Limb (tissue), 2 donors: ENCODE results near the gene SLC30A7.
"Not testable (repeated sequence)": the region's sequence is repeated elsewhere in the genome, so short reads cannot be mapped to it uniquely, and the experiment has no call there.

ENCODE experiments used
- DNase-seq, 2 donors: peaks; one replicate each; pipeline ENCODE4 v3.0.0-alpha.2; 2016; ENCODE audit errors: extremely low spot score in 2 of 2

SLC30A7 gene

GRCh38 chr1:100936194-100936967 lies 40.5 kb downstream of the SLC30A7 start:
- DNase-seq: no peak

- no peak for DNase-seq
These were observed 45.2 kb downstream of the SLC30A7 start for GRCh38 chr1:100941098-100941527.

DNA sequence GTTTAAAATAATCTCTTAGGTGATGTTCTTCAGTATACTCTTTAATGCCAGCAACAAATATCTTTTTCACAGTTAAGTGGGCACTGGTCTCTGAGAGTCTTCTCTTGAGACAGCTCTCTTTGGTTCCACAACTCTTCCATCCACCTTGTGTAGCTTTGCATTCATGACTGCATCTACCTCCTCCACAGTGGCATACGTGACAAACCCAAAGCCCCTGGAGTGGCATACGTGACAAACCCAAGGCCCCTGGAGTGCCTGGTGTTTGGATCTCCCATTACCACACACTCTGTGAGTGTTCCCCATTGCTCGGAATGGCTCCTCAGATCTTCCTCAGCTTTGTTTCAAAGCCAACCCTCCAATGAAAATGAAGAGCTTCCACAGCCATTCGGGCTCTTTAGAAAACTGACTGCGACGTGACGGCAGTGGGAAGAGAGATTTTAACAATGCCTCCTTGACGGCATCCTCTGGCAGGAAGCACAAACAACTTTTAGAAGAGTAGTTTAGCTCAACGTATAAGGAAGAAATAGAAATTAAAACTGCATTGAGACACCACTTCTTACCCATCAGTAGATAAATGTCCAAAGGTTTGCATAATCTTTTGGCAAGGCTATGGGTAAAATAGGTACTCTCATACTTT lies 45.8 kb downstream of the SLC30A7 start:
- no peak for DNase-seq

DNA sequence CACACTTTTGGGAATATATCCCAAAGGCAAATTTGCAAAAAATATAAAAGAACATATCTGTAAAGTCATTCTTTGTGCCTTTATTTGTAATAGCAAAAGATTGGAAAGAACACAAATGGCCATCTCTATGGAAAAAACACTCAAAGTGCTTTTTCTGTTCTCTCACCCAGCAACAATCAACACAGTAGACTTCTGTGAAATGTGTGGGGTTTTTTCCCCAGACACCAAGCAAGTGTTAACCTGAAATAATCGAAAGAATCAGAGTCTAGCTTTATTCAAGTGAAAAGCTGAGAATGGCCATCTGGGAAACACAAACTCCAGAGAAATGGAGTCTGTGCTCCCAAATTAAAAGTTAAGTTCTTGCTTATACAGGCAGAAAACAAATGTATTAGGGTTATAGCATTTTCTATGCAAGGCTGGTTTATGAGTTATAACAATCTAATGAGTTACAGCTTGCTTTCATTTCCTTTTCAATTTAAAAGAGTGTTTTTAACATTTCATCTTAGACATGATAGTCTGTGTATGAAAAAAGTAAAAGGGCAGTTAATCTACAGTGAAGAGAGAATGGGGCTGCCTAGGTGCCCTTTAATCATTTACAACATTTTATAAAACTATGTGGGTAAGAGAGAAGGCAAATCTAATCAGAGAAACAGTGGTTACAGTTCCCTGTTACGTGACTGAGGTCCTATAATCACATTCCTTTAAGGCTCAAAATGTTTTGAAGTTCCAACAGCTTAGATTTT lies 46.6 kb downstream of the SLC30A7 start:
- DNase-seq: no peak

GRCh38 chr1:100943533-100943932 lies 47.6 kb downstream of the SLC30A7 start:
- no peak for DNase-seq

GRCh38 chr1:100946064-100946463 lies 50.2 kb downstream of the SLC30A7 start:
- not testable (repeated sequence) for DNase-seq

GRCh38 chr1:100947816-100948215 lies 51.9 kb downstream of the SLC30A7 start:
- DNase-seq: not testable (repeated sequence)

GRCh38 chr1:100948721-100949405 lies 53.0 kb downstream of the SLC30A7 start:
- DNase-seq: not testable (repeated sequence)

- DNase-seq: not testable (repeated sequence)
These were observed 53.7 kb downstream of the SLC30A7 start for GRCh38 chr1:100949515-100950158.

DNA sequence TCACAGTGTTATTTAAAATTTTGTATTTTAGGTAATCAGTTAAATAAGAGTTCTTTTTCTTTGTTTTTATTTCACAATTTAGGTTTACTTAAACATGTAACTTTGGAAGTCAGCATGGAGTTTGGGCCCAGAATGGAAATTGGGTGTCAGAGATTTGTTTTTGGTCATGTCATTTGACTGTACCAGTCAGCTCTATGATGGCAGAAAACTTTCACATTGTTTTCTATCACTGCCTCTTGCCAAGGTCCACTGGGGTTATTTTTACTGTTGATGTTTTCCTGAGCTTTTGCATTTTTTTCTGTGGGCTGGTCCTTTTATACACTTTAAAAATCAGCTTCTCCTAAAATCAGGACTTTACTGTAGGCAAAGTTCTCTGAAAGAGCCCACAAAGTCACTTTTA lies 54.4 kb downstream of the SLC30A7 start:
- DNase-seq: no peak

DNA sequence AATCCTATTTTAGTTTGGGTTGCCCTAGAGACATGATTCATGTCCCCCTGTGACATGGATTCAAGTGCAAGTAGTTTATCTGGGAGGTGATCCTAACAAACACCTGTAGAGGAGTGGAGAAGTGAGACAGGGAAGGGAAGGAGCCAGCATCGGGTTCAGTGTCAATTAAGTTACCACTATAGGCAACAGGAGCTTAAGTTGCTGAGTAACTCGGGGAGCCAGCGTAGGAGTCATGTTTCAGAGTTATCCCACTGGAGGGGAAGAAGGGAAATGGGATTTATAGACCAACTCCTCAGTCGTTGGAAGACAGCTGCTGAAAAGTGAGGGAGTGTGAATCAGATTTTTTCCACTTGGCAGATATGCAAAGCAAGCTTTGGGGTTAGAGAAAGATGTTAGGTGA lies 54.9 kb downstream of the SLC30A7 start:
- DNase-seq: peak in 1 of 2 donors; percentile 60

GRCh38 chr1:100952104-100952745 lies 56.3 kb downstream of the SLC30A7 start:
- no peak for DNase-seq

- not testable (repeated sequence) for DNase-seq
These were observed 57.1 kb downstream of the SLC30A7 start for GRCh38 chr1:100952970-100953369.

DNA sequence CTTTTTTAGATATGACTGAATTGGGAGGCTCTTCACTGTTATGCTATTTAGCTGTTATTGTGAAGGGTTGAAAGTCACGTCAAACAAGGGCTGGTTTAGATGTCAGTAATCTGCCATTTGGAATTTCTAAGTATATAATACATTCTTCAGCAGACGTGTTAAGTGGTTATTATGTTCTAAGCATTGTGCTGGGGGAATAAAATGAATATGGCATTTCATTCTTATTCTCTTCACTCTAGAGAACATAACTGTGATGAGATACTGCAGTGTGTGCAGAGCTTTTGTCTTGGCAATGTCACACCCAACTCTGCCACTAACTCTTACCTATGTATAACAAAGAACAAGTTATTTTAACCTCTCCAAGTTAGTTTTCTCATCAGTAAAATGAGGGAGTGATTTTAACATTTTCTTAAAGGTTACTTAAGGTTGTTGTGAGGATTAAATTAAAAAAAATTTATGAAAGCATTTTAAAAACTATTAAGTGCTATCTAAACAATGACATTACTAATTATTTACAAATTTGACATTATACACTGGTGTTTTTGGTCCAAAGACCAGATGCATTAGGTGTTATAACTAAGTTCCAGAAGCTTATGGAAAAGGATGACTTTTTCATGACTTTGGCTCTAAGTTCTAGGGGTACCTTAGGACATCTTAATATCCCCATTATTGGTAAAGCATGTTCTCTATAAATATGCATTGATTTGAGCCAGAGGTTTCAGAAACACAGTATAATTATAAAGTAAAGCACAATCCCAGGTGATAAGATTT lies 58.3 kb downstream of the SLC30A7 start:
- DNase-seq: no peak

DNA sequence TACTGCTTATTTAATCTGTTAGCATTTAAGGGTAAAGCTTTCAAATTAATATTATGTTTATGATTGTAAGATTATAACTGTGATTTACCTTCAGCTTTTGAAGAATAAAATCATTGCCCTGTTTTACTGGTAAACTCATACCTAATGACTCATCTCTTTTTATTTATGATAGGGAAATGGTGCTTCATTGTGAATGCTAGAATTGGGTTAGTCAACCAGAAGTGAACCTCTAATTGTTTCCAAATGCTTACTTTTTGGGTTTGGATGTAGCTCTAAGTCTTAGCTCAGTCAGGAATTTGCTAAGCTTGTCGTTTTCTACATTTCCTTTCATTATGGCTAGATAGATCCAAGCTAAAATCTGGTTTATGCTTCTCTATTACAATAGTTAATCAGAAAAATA lies 59.4 kb downstream of the SLC30A7 start:
- DNase-seq: peak in 1 of 2 donors; percentile 58

DNA sequence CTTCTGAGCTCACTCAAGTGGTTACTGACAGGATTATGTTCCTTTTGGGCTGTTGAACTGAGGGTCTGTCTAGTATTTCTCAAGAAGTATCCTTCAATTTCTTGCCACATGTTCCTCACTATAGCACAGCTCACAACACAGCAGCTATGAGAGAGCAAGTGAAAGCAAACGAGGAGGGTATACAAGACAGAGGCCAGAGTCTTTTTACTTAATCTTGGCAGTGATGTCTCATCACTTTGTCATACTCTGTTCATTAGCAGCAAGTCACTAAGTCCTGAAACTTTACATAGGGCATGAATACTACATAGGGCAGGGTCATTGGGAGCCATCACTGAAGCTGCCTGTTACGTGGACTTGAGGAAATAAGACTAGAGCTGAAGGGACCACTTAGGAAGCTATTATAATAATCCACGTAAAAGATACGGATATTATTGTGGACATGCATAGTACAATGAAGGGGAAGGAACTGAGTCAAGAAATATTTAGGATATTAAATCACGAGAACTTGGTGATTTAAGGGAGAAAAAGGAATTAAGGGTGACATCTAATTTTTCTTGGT lies 63.7 kb downstream of the SLC30A7 start:
- DNase-seq: no peak

DNA sequence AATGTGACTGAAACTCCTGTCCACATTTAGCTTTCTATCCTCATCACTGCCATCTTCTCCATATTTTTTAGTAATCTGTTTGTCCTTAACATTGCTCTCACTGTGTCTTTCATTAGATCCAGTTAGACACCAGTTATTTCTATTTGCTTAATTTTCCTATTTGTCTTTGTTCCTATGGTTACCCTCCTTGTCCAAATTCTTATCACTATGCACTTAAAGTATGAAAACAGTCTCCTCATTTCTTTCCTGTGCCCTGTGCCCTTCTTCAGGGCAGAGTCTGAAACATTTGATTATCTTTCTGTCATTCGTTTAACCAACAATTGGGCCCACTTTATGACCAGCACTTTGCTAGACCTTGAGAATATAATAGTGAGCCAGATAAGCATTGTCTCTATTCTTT lies 64.2 kb downstream of the SLC30A7 start:
- no peak for DNase-seq

GRCh38 chr1:100968621-100969020 lies 72.7 kb downstream of the SLC30A7 start:
- DNase-seq: no peak

DNA sequence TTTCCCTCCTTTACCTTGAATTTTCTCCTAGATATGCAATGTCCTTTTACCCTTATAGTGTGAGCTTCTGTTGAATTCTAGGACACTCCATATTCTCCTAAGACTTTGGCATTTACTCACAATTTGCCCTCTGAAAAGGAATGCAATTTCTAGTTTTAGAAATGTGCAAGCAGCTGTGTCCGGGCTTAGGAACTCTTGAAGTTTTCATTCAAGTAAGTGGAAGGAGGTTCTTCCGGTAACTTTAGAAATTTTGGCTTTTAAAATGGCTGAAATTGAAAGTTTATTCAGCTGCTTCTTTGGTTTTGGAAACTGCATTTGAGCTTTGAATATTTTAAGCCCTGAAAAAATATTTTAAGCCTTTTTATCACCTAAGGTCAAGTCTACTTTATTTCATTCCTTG lies 73.4 kb downstream of the SLC30A7 start:
- DNase-seq: no peak

GRCh38 chr1:100971021-100971420 lies 75.1 kb downstream of the SLC30A7 start:
- no peak for DNase-seq
